Mesendoderm (in vitro differentiated cells): ENCODE data around the gene DAB2IP.
A peak's percentile ranks its signal among the peaks of the same experiment; 100 is the strongest.

Experiments used
- DNase-seq: peaks from one replicate; pipeline ENCODE4 v3.0.0; 2013
- H2AK5ac ChIP-seq: 2 replicates; pipeline ENCODE4 v1.6.1; 2013; ENCODE audit warnings: low read length, inconsistent platforms
- H2BK120ac ChIP-seq: 2 replicates; pipeline ENCODE4 v1.6.1; 2013; ENCODE audit warnings: low read depth, mild to moderate bottlenecking, low read length, moderate library complexity, mixed read lengths
- H2BK15ac ChIP-seq: replicated peaks from 2 replicates; pipeline ENCODE4 v1.6.1; 2013; ENCODE audit warnings: low read depth, mild to moderate bottlenecking, moderate library complexity
- H2BK5ac ChIP-seq: 2 replicates; pipeline ENCODE4 v1.6.1; 2013; ENCODE audit warnings: low read length, inconsistent platforms
- H3K18ac ChIP-seq: 2 replicates; pipeline ENCODE4 v1.6.1; 2013; ENCODE audit warnings: mild to moderate bottlenecking, low read length, mixed read lengths
- H3K23ac ChIP-seq: one replicate; pipeline ENCODE4 v1.6.1; 2013; ENCODE audit warnings: low read length
- H3K27ac ChIP-seq: 2 replicates; pipeline ENCODE4 v1.5.1; 2013; ENCODE audit warnings: low read depth, mild to moderate bottlenecking, inconsistent platforms, low read length, moderate library complexity
- H3K27me3 ChIP-seq: 2 replicates; pipeline ENCODE4 v1.6.1; 2013; ENCODE audit warnings: low read length, control low read depth, mild to moderate bottlenecking, inconsistent platforms; ENCODE audit not compliant: insufficient read depth, poor library complexity
- H3K36me3 ChIP-seq: 2 replicates; pipeline ENCODE4 v1.6.1; 2013; ENCODE audit warnings: low read length, inconsistent platforms; ENCODE audit not compliant: control insufficient read depth, insufficient read depth
- H3K4ac ChIP-seq: one replicate; pipeline ENCODE4 v1.6.1; 2013; ENCODE audit warnings: low read depth, mild to moderate bottlenecking, low read length, moderate library complexity
- H3K4me1 ChIP-seq: 2 replicates; pipeline ENCODE4 v1.6.1; 2013; ENCODE audit warnings: low read depth, low read length, inconsistent platforms; ENCODE audit not compliant: control insufficient read depth
- H3K4me2 ChIP-seq: 2 replicates; pipeline ENCODE4 v1.6.1; 2013; ENCODE audit warnings: low read length
- H3K4me3 ChIP-seq: 2 replicates; pipeline ENCODE4 v1.5.1; 2013; ENCODE audit warnings: mild to moderate bottlenecking, low read length
- H3K56ac ChIP-seq: one replicate; pipeline ENCODE4 v1.6.1; 2013; ENCODE audit warnings: low read length
- H3K79me1 ChIP-seq: 2 replicates; pipeline ENCODE4 v1.6.1; 2013; ENCODE audit warnings: low read length, inconsistent platforms
- H3K79me2 ChIP-seq: 2 replicates; pipeline ENCODE4 v1.6.1; 2013; ENCODE audit warnings: mild to moderate bottlenecking, low read length; ENCODE audit not compliant: control insufficient read depth, insufficient read depth
- H3K9ac ChIP-seq: 2 replicates; pipeline ENCODE4 v1.6.1; 2013; ENCODE audit warnings: low read length, inconsistent platforms
- H4K5ac ChIP-seq: one replicate; pipeline ENCODE4 v1.6.1; 2013; ENCODE audit warnings: low read length
- H4K8ac ChIP-seq: one replicate; pipeline ENCODE4 v1.6.1; 2013; ENCODE audit warnings: low read depth, mild to moderate bottlenecking, control low read depth, low read length, moderate library complexity
- WGBS: extraction: QIAGEN DNeasy Blood & Tissue Kit; methylation state at CpG from one replicate; pipeline ENCODE4 v1.1.7; 2013; ENCODE audit warnings: low lambda C conversion rate, missing lambda C conversion rate; ENCODE audit not compliant: insufficient coverage; ENCODE audit errors: extremely low coverage; 5-methylcytosine and 5-hydroxymethylcytosine counted together

Gene DAB2IP

DNA sequence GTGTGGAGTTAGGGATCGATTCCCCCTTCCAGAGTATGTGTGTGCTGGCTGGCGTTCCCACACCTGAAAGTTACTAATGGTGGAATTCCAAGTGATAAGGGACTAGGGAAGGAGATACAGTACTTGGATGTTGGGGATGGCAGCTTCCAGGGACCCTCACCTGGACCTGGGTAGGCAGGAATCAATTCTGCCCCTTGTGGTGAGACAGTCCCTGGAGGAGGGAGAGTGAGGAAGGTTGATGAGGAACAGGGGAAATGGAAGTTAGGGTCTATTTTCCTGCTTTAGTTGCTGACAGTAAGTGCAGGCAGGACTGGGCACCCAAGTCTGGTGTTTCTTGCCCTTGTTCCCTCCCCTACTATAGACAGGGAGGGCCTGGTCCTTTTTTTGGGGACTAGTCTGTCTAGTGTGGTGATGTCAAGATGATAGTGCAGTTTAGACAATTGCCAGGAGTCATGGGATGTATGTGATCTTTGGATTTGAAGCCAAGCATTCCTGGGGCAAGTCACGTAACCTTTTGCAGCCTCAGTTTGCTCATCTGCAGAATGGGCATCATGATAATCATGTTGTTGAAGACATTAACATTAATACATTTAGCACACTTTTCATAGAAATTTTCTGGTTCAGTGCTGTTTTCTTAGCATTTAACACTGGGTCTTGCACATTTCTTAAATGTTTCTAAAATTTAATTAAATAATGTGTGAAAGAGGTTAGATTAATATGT is 51.7 kb downstream of the DAB2IP start:
- H3K4ac ChIP-seq: no peak overlapping the region
- no peak overlapping the region for H2BK120ac ChIP-seq
- no peaks in the 10 kb centered on the region for H3K27me3 ChIP-seq
- H2BK5ac ChIP-seq: no peak overlapping the region
- no peak overlapping the region for H2AK5ac ChIP-seq
- no peak overlapping the region for H3K56ac ChIP-seq
- H3K4me2 ChIP-seq: no peak overlapping the region
- H3K4me3 ChIP-seq: no peak overlapping the region
- no peak overlapping the region for H3K27ac ChIP-seq
- no peaks in the 10 kb centered on the region for H3K36me3 ChIP-seq
- H4K8ac ChIP-seq: no peak overlapping the region
- H3K79me1 ChIP-seq: peaks cover 38% of the 10 kb centered on the region
- peaks cover 3% of the 10 kb centered on the region for H3K4me1 ChIP-seq
- no peak overlapping the region for H4K5ac ChIP-seq
- DNase-seq: no peak
- no CpG with 5 or more reads among the region's 3 CpGs for WGBS
- H3K18ac ChIP-seq: no peak overlapping the region
- H3K23ac ChIP-seq: no peak overlapping the region
- peaks cover 29% of the 10 kb centered on the region for H3K79me2 ChIP-seq
- no peak overlapping the region for H2BK15ac ChIP-seq
- no peak overlapping the region for H3K9ac ChIP-seq

DNA sequence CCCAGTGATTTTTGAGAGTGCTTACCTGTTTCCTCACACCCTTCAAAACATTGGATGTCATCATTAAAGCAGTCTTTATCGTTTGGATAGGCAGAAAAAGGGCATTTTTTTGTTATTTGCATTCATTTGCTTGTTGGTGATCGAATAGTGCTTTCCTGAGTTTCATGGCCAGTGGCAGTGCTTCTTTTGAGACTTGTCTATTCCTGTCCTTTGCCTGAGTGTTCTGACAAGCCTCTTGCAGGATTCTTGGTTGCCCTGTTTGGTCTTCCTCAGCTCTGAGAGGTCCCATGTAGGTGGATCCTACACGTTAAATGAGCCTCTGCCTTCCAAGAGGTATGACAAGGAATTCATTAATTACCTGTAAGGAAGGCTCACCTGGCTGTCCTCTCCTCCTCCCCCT is 52.8 kb downstream of the DAB2IP start:
- no CpG with 5 or more reads among the region's 3 CpGs for WGBS
- Histone ChIP-seq H3K4me2 (no peak overlapping the region), H3K4me3 (no peak overlapping the region), H3K79me2 (peaks cover 29% of the 10 kb centered on the region), H3K27me3 (no peaks in the 10 kb centered on the region), H2BK5ac (no peak overlapping the region), H3K23ac (no peak overlapping the region), H3K36me3 (no peaks in the 10 kb centered on the region), H3K4me1 (peaks cover 3% of the 10 kb centered on the region), H3K9ac (no peak overlapping the region), H3K56ac (no peak overlapping the region), H2AK5ac (no peak overlapping the region), H3K18ac (no peak overlapping the region), H2BK120ac (no peak overlapping the region), H4K5ac (no peak overlapping the region), H2BK15ac (no peak overlapping the region), H3K4ac (no peak overlapping the region), H4K8ac (no peak overlapping the region), H3K79me1 (peaks cover 39% of the 10 kb centered on the region), H3K27ac (no peak overlapping the region)
- no peak for DNase-seq

DNA sequence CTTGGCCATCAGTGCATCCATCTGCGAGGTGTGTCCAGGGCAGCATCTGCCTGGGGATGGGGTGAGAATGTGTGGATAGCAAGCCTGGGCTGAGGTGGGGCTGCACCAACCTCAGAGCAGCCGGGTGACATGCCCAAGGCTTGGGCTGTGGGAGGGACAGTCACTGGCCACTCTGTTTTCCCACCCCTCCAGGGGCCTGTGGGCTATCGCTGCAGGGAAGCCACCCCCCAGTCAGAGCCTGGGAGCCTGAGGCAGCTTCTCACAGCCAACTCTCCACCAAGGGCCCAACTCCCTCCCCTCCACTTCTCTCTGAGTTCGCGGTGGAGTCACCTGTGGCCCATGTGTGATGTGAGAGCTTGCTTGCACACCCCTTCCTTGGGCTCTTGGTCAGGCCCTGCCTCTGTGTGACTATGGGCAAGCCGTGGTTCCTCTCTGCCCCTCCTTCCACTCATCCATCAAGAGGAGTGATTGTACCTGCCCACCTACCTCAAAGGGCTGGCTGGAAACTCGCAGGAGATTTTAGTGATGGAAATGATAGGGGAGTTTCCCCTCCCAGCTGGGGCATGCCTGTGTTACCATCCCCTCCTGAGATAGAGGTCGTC is 54.8 kb downstream of the DAB2IP start:
- DNase-seq: no peak
- Histone ChIP-seq H2BK120ac (no peak overlapping the region), H3K79me1 (peaks cover 47% of the 10 kb centered on the region), H2AK5ac (no peak overlapping the region), H3K27ac (no peak overlapping the region), H3K4me3 (no peak overlapping the region), H4K8ac (no peak overlapping the region), H2BK15ac (no peak overlapping the region), H3K9ac (no peak overlapping the region), H3K27me3 (no peaks in the 10 kb centered on the region), H2BK5ac (no peak overlapping the region), H4K5ac (no peak overlapping the region), H3K36me3 (peaks cover 6% of the 10 kb centered on the region), H3K4me1 (no peaks in the 10 kb centered on the region), H3K56ac (no peak overlapping the region), H3K23ac (peak overlapping the region; percentile 37), H3K4ac (no peak overlapping the region), H3K18ac (no peak overlapping the region), H3K4me2 (no peak overlapping the region), H3K79me2 (peaks cover 33% of the 10 kb centered on the region)
- WGBS: no CpG with 5 or more reads among the region's 8 CpGs

DNA sequence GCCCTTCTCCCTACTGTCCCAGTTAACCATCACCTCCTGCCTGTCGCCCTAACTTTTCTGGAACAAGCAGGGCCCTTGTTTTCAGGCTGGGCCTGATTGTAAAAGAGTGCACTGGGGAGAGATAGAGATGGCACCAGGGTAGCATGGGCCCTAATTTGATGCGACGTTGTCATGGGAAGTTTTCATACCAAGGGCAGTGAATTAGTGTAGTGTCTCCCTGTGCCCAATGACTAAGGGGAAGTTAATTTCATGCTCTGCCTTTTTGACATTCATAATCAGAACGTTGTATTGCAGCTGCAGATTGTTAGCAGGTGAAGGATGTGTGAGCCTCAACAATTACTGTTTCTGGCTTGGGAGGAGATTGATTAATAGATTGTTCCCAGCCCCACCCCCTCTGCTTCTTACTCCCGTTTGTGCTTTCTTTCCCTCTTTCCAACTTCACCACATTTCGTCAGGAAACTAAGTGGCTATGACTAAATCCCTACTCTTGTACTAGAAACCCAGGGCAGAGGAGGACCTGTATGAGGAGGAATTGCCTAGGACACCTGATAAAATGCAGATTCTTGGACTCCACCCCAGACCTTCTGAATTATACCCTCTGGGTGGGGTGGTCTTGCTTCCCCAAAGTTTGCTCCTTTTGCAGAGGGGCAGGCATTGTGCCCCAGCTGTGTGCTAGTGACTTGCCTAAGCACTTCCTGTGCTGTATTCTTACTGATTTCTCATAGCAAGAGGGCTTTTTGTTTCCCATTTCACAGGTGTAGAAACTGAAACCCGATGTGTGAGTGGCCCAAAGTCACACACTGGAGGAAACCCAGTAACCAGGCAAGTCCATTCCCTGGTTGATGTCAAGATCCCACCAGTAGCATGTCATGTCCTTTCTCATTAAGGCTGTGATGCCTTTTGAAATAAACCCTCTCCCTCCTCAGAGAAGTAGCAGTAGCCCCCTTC is 56.3 kb downstream of the DAB2IP start:
- H3K4me1 ChIP-seq: no peaks in the 10 kb centered on the region
- no peak overlapping the region for H3K27ac ChIP-seq
- no peak overlapping the region for H2AK5ac ChIP-seq
- no peak for DNase-seq
- H3K36me3 ChIP-seq: peaks cover 6% of the 10 kb centered on the region
- no peak overlapping the region for H3K4me2 ChIP-seq
- H2BK15ac ChIP-seq: no peak overlapping the region
- no peak overlapping the region for H3K18ac ChIP-seq
- H3K4me3 ChIP-seq: no peak overlapping the region
- H3K9ac ChIP-seq: no peak overlapping the region
- peaks cover 56% of the 10 kb centered on the region for H3K79me1 ChIP-seq
- H3K4ac ChIP-seq: no peak overlapping the region
- no peak overlapping the region for H4K8ac ChIP-seq
- peaks cover 36% of the 10 kb centered on the region for H3K79me2 ChIP-seq
- WGBS: no CpG with 5 or more reads among the region's 7 CpGs
- H2BK5ac ChIP-seq: no peak overlapping the region
- no peak overlapping the region for H3K23ac ChIP-seq
- H2BK120ac ChIP-seq: no peak overlapping the region
- H3K56ac ChIP-seq: no peak overlapping the region
- H3K27me3 ChIP-seq: no peaks in the 10 kb centered on the region
- no peak overlapping the region for H4K5ac ChIP-seq

DNA sequence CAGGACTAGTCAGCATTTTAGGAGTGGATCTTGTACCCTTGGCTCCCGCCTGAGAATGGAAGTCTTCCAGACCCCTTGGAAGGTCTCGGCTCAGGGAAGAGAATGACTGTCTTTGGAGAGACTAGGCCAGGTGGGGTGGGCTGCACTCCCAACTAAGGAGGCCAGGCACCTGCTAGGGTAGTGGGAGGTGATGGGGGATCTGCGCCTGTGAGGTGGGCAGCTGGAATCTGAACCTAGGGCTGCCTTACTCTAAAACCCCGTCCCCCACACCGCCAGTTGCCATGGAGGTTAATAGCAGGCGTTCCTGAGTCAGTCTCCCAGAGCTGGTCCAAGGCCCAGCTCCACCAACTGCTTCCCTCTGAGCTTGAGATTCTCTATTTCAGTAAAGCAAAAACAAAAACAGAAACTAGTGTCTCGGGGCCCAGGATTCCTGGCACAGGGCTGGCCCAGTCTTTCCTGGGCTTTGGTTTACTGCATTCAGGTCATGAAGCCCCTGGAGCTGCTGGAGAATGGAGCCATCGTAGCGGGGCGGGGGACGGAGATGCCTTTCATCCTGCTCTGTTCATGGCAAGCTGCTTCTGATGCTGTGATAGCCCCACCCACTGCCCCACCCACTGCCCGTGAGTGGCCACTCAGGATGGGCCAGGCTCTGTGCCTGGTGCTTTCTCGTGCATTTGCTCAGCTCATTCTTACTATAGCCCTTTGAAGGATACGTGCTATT is 57.5 kb downstream of the DAB2IP start:
- no peak overlapping the region for H2BK120ac ChIP-seq
- H3K4ac ChIP-seq: no peak overlapping the region
- no peak overlapping the region for H4K5ac ChIP-seq
- H3K27ac ChIP-seq: no peak overlapping the region
- H3K56ac ChIP-seq: no peak overlapping the region
- no peak overlapping the region for H4K8ac ChIP-seq
- H2AK5ac ChIP-seq: no peak overlapping the region
- H3K4me2 ChIP-seq: no peak overlapping the region
- H3K4me1 ChIP-seq: no peaks in the 10 kb centered on the region
- H2BK5ac ChIP-seq: no peak overlapping the region
- no peak overlapping the region for H3K4me3 ChIP-seq
- H3K79me2 ChIP-seq: peaks cover 30% of the 10 kb centered on the region
- H3K27me3 ChIP-seq: no peaks in the 10 kb centered on the region
- no peak overlapping the region for H3K18ac ChIP-seq
- H3K9ac ChIP-seq: no peak overlapping the region
- peaks cover 52% of the 10 kb centered on the region for H3K79me1 ChIP-seq
- peaks cover 6% of the 10 kb centered on the region for H3K36me3 ChIP-seq
- WGBS: no CpG with 5 or more reads among the region's 14 CpGs
- no peak overlapping the region for H2BK15ac ChIP-seq
- no peak overlapping the region for H3K23ac ChIP-seq
- no peak for DNase-seq
